Heart right ventricle (tissue), 16 donors: ENCODE results near the gene NCOA6. TPM values are rescaled to one million over a fixed set of nuclear protein-coding genes. Genes with fewer than 3 reads are reported as not detected.

Source experiments
- ATAC-seq, 8 donors: fragments of 200-7000 bp; cut with Tn5 transposase; one replicate each; pipeline ENCODE4 v1.9.1; 2020; ENCODE audit warnings: mild to moderate bottlenecking in 8 of 8, moderate library complexity in 8 of 8, moderate number of reproducible peaks in 1 of 8
- DNase-seq, 2 donors: peaks; one replicate each; pipeline ENCODE4 v3.0.0-alpha.2; 2020
- H3K27ac ChIP-seq, 10 donors: fragments of 200-600 bp; sonication (generic) in 2 of 10; one replicate each; pipeline versions ENCODE4 v1.5.0 to v1.8.0; 2020 to 2022; ENCODE audit warnings: mild to moderate bottlenecking in 3 of 10
- H3K27me3 ChIP-seq, 7 donors: fragments of 200-600 bp; one replicate each; pipeline ENCODE4 v1.8.0; 2021 to 2022; ENCODE audit warnings: mild to moderate bottlenecking in 2 of 7
- H3K36me3 ChIP-seq, 9 donors: fragments of 200-600 bp; sonication (generic) in 1 of 9; one replicate each; pipeline versions ENCODE4 v1.5.0 to v1.8.0; 2020 to 2022; ENCODE audit warnings: mild to moderate bottlenecking in 2 of 9
- H3K4me1 ChIP-seq, 9 donors: fragments of 200-600 bp; sonication (generic) in 1 of 9; one replicate each; pipeline versions ENCODE4 v1.5.0 to v1.8.0; 2020 to 2022; ENCODE audit warnings: mild to moderate bottlenecking in 4 of 9
- H3K4me3 ChIP-seq, 10 donors: fragments of 200-600 bp; sonication (generic) in 2 of 10; one replicate each; pipeline versions ENCODE4 v1.5.0 to v1.8.0; 2020 to 2022; ENCODE audit warnings: mild to moderate bottlenecking in 7 of 10, moderate library complexity in 2 of 10
- H3K9me3 ChIP-seq, 11 donors: fragments of 200-600 bp in 10 of 11; sonication (generic) in 2 of 11; one replicate each; pipeline versions ENCODE4 v1.5.0 to v1.8.0; 2013 to 2022; ENCODE audit warnings: mild to moderate bottlenecking in 2 of 11, control low read depth in 1 of 11, moderate library complexity in 1 of 11
- WGBS, 2 donors: extraction: QIAGEN DNeasy Blood & Tissue Kit; methylation state at CpG; one replicate each; pipeline ENCODE4 v1.1.7; 2013; ENCODE audit warnings: inconsistent platforms in 1 of 2; 5-methylcytosine and 5-hydroxymethylcytosine counted together
- intact Hi-C, 10 donors: fragments of 100-400 bp; cut with DNase I; formaldehyde crosslinking; loops; one replicate each; pipeline versions ENCODE4 v1.11.1 to v1.14.2; 2022
- polyA plus RNA-seq, 2 donors: library from polyadenylated mRNA; stranded (reverse); fragments of 200-250 nt; gene quantifications; one replicate each; pipeline ENCODE4 v1.2.3, GENCODE V29; 2013
- total RNA-seq, 10 donors: library from RNA; stranded (reverse); fragmentation: NEBNext Ultra II Directional in 3 of 10; extraction: Animal tissue kit (Norgen Biotek cat#: 25700) in 3 of 10; gene quantifications; one replicate each; pipeline versions ENCODE4 v1.2.1 to v1.2.4, GENCODE V29; 2021 to 2023
- TF ChIP-seq, protein P1 (sequence below), 9 donors: fragments of 200-600 bp; sonication (generic) in 2 of 9; IDR thresholded peaks; one replicate each; pipeline versions ENCODE4 v1.5.0 to v1.8.0; 2021 to 2022; ENCODE audit warnings: antibody characterized with exemption in 9 of 9, mild to moderate bottlenecking in 5 of 9, moderate library complexity in 1 of 9
- donor health status: Arrhythmogenic right ventricular cardiomyopathy.
- donor health status: ischemic (EF 13 %, LVEDD 7.1; RV severe dilation, severe dysfunction).
- donor health status: healthy with polysubstance abuse.
- donor health status: DM: no; HTN: yes; CAD: no.
- donor health status: DM: no; HTN: no; CAD: no.
- donor health status: ischemic (EF 25% LVEDD 6.9; RV normal size, moderate dysfunction).
- donor health status: ischemic (EF 25% LVEDD 5.7; RV mildly dilated, moderate dysfunction).
- donor health status: healthy.
- donor health status: DM: yes; HTN: yes; CAD: no.
- donor health status: Ischemic cardiomyopathy.
- donor health status: ischemic (EF 35%, LVEDD 5.7; RV mildly dilated, moderate dysfunction).
- donor health status: nonischemic (EF 11% LVEDD 7.7; RV severe dilation, severe dysfunction).
- donor health status: DM: yes; HTN: yes; CAD: no.
- donor health status: PGD.
- donor health status: ischemic (EF 29% LVEDD 5.4; RV normal size, mild dysfunction).
- donor health status: nonischemic (EF 23%, LVEDD 6.1; RV moderate dilation, normal function).

NCOA6 gene
- total and polyA plus RNA-seq, 12 donors = 11.6 to 37.5 (median 18.0) TPM

DNA sequence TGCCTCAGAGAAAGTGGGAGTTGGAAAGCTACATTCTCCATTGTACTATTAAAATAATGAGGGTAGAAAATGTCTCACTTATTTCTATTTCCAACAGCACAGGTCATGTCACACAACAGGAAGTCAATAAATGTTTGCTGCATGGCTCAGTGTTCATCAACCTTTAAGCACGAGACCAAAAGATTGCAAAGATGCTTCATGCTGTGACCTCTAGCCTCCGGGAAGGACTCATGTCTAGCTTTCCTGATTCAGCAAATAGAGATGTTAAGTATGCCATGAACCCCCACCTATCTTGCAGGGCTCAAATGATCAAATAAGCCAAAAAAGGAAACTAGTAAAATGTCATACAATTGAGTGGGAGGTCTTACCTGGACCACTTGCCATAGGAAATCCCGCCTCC lies 57.4 kb downstream of the NCOA6 start:
- Histone ChIP-seq H3K27ac (no peak overlapping the region), H3K9me3 (no peaks in the 10 kb centered on the region), H3K4me1 (peaks cover 0 to 7% (median 0%) of the 10 kb centered on the region in 9 donors), H3K27me3 (no peaks in the 10 kb centered on the region), H3K4me3 (no peak overlapping the region), H3K36me3 (peaks cover 0 to 99% (median 26%) of the 10 kb centered on the region in 9 donors)
- DNase-seq (no peak), ATAC-seq (no peak)
- 78 to 85% methylated on average over 3 of the region's 3 CpGs for WGBS, 2 donors
- TF ChIP-seq, protein P1, sequence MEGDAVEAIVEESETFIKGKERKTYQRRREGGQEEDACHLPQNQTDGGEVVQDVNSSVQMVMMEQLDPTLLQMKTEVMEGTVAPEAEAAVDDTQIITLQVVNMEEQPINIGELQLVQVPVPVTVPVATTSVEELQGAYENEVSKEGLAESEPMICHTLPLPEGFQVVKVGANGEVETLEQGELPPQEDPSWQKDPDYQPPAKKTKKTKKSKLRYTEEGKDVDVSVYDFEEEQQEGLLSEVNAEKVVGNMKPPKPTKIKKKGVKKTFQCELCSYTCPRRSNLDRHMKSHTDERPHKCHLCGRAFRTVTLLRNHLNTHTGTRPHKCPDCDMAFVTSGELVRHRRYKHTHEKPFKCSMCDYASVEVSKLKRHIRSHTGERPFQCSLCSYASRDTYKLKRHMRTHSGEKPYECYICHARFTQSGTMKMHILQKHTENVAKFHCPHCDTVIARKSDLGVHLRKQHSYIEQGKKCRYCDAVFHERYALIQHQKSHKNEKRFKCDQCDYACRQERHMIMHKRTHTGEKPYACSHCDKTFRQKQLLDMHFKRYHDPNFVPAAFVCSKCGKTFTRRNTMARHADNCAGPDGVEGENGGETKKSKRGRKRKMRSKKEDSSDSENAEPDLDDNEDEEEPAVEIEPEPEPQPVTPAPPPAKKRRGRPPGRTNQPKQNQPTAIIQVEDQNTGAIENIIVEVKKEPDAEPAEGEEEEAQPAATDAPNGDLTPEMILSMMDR (IDR thresholded peaks at IDR 0.05) = no peak
- intact Hi-C loops = loop anchor here in 7 of 10 donors (5.0 to 10.0 kb wide), 5 partner anchors 186 to 456 kb away; no protein-coding TSS in a partner anchor

DNA sequence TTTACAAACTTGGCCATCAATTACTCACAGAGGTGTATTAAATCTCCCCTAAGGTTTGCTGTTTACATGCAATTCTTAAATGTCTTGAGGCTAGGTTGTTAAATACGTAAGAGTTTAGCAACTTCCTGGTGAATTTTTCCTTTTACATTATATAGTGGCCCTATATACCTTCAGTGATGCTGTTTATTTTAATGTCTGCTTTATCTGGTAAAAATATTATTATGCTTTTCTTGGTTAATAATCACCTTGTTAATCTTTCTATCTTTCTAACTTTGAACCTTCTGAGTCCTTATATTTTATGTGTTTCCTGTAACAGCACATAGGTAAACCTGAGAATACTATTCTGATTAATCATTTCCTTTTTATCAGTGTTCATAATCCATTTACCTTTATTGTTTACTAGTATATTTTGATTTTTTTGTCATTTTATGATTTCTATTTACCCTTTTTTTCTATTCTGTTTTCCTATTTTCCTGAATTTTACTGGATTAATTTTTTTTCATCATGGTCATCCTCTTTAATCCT lies 63.4 kb downstream of the NCOA6 start:
- H3K27ac ChIP-seq = no peak overlapping the region
- DNase-seq = no peak
- no peaks in the 10 kb centered on the region for H3K27me3 ChIP-seq
- peaks cover 0 to 100% (median 42%) of the 10 kb centered on the region in 9 donors for H3K36me3 ChIP-seq
- H3K9me3 ChIP-seq = no peaks in the 10 kb centered on the region
- intact Hi-C loops = loop anchor here in 3 of 10 donors (10.0 kb wide), 2 partner anchors 187 to 447 kb away; no protein-coding TSS in a partner anchor
- no peak for ATAC-seq
- H3K4me3 ChIP-seq = no peak overlapping the region
- WGBS, 2 donors = 0 to 44% methylated on average over 1 of the region's 1 CpG
- TF ChIP-seq, protein P1 (IDR thresholded peaks at IDR 0.05) = no peak
- no peaks in the 10 kb centered on the region for H3K4me1 ChIP-seq

DNA sequence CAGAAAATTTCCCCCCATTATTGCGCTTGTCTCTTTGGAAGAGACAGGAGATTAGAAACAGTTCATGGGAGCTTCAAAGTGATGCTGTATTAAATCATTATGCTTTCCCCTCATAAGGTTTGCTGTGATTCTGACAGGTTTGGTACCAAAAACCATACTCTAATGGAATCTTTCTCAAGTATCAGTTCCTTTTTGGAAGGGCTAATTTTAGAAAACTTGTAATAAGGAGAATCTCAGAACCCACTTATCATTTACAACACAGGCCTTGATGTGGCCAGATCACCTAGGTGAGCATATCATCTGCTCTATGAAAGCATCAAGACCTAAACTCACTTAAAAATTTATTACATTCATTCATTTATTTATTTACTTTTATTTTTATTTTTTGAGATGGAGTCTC lies 70.1 kb downstream of the NCOA6 start:
- H3K27me3 ChIP-seq = no peaks in the 10 kb centered on the region
- WGBS, 2 donors = 95 to 96% methylated on average over 1 of the region's 1 CpG
- no peak for ATAC-seq
- H3K36me3 ChIP-seq = peaks cover 0 to 99% (median 50%) of the 10 kb centered on the region in 9 donors
- H3K4me3 ChIP-seq = no peak overlapping the region
- no peaks in the 10 kb centered on the region for H3K4me1 ChIP-seq
- H3K27ac ChIP-seq = no peak overlapping the region
- TF ChIP-seq, protein P1 (IDR thresholded peaks at IDR 0.05) = no peak
- intact Hi-C loops = loop anchor here in 3 of 10 donors (5.0 to 10.0 kb wide), 3 partner anchors 173 to 561 kb away; no protein-coding TSS in a partner anchor
- no peaks in the 10 kb centered on the region for H3K9me3 ChIP-seq
- no peak for DNase-seq

DNA sequence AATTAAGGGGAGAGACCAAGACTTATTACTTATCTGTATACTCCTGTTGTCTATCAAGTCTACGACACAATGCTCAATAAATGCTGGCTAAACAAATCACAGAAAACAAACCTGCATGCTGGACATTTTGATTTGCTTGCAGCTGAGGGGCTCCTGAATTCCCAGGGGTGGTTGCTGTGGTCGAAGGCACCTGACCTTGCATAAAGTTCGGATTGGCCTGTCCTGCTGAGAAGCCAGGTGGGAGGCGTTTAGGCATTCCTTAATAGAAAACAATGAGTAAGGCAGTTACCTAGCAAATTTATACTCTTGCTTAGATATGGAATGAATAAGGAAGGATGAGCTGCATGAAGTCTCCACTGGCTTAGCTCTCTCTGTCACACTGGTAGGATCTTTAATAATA lies 70.8 kb downstream of the NCOA6 start:
- intact Hi-C loops = loop anchor here in 3 of 10 donors (5.0 to 10.0 kb wide), 3 partner anchors 172 to 560 kb away; no protein-coding TSS in a partner anchor
- Histone ChIP-seq H3K36me3 (peaks cover 3 to 99% (median 54%) of the 10 kb centered on the region in 9 donors), H3K9me3 (no peaks in the 10 kb centered on the region), H3K4me3 (no peak overlapping the region), H3K4me1 (no peaks in the 10 kb centered on the region), H3K27me3 (no peaks in the 10 kb centered on the region), H3K27ac (no peak overlapping the region)
- ATAC-seq = no peak
- DNase-seq = no peak
- 65 to 73% methylated on average over 4 of the region's 4 CpGs for WGBS, 2 donors
- TF ChIP-seq, protein P1 (IDR thresholded peaks at IDR 0.05) = no peak
